HG03469 (cell line): Measurements from ENCODE around the gene UBXN4.
"Not testable (repeated sequence)": the region's sequence is repeated elsewhere in the genome, so short reads cannot be mapped to it uniquely, and the experiment has no call there.

ENCODE experiments used
- ATAC-seq: cut with Tn5 transposase; IDR thresholded peaks from one replicate; pipeline ENCODE4 v1.9.1; 2021; ENCODE audit warnings: mild to moderate bottlenecking, moderate library complexity, moderate number of reproducible peaks; ENCODE audit not compliant: unreplicated experiment

The UBXN4 gene

DNA sequence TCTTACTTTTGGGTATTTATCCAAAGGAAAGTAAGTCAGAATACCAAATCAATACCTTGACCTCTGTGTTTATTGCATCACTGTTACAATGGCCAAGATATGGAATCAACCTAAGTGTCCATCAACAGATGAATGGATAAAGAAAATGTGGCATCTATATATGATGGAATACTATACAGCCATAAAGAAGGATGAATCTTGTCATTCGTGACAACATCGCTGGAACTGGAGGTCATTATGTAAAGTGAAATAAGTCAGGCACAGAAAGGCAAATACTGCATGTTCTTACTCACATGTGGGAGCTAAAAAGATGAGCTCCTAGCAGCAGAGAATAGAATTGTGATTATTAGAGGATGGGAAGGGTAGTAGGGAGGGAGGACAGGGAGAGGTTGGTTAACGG, 60.7 kb downstream of the UBXN4 start:
- ATAC-seq: no peak

DNA sequence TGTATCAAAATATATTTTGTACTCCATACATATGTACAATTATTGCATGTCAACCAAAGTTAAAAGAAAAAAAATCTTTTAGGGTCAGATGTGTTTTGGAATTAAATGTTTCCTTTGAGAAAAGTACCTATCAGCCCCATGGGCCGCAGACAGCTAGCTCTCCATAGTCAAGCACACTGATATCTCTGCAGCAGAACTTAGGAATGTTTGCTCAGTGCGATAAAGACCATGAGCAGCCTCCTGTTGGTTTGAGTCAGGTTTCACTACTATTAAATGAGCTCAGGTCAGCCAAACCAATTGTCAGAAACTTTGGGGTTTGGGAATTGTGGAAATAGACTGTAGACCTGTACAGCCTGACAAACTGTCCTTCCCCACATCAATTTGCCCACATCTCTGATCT, 61.6 kb downstream of the UBXN4 start:
- ATAC-seq: no peak

- not testable (repeated sequence) for ATAC-seq
Measured at GRCh38 chr2:135807874-135808273, 66.2 kb downstream of the UBXN4 start.

DNA sequence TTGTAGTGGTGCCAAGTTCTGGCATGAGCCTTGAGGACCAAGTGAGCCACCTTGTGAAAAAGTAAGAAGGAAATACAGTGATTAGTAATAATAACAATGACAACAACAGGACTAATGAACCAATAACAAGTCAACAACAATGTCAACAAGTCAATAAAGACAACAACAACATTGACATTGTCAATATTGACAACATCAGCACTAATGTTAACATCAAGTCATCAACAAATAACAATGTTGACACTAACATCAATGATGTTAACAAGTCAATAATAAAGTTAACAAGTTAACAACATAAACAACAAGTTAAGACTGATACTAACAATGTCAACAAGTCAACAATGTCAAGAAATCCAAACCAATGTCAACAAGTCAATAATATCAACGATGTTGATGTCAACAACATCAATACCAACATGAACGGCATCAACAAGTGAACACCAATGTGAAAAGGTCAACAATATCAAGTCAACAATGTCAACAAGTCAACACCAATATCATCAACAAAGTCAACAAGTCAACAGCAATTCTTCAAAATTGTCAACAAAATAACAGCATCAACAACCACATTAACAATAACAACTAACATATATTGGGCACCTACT, 71.4 kb downstream of the UBXN4 start:
- no peak for ATAC-seq

- ATAC-seq: no peak
Measured at GRCh38 chr2:135815269-135815668, 73.6 kb downstream of the UBXN4 start.

DNA sequence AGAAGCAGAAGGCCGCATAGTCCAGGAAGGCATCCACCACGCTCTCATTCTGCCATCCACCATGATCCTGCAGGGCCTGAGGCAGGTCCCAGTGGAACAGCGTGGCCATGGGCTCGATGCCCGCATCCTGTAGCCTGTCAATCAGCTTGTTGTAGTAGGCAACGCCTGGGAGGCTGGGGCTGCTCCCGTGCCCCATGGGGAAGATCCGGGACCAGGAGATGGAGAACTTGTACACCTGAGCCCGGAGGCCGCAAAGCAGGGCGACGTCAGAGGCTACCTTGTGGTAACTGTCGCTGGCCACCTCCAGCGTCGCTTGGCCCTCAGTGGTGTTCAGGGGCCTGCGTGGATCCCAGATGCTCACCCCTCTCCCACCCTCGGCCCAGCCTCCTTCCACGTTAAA, 75.8 kb downstream of the UBXN4 start:
- ATAC-seq: no peak

DNA sequence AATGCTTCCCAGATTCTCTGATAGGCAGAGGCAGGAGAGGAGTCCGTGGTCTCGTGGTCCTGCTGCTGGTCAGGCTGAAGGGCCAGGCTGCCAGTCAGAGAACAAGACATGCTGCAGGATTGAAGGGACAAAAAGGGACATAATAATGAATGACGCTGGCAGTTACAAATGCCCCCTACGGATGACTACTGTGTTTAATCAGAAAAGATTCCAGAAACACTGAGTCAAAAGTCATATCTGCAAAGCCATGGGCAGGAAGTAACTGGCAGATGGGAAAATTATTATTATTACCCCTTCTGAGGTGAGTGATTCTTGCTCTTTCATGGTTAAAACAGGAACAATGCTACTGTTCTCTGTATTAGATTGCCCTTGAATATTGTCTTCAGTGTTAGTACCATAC, 76.3 kb downstream of the UBXN4 start:
- no peak for ATAC-seq

GRCh38 chr2:135818937-135819610, 77.4 kb downstream of the UBXN4 start:
- no peak for ATAC-seq

DNA sequence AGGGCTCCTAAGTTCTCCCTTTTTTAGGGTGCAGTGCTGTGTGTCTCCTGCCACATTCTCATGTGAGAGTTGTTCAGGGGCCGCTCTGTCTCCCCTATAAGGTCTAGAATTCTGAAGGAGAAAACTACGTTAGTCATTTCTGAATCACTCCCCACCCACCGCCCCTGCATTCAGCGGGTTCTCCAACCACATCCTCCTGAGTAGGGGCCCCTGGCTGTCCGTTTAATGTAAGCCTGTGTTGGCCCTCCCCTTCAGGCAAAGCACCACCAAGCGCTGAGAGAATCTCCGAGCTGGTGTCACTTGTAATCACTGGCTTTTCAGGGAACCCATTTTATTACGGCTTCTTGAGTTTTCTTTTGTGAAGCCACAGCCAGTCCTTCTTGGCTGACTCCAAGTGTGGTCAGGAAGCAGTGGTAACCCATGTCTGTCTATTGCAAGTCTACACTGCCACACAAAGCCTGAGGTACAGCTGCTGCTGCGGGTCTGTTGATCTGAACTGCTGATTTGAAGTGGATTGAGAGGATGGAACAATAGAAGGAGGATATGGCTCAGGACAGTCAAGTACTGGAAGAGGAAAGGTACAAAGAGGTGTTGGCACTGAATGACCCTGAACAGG, 78.5 kb downstream of the UBXN4 start:
- ATAC-seq: peak; percentile 91

GRCh38 chr2:135821190-135821589, 79.5 kb downstream of the UBXN4 start:
- no peak for ATAC-seq

- no peak for ATAC-seq
Measured at GRCh38 chr2:135822855-135823254, 81.2 kb downstream of the UBXN4 start.

DNA sequence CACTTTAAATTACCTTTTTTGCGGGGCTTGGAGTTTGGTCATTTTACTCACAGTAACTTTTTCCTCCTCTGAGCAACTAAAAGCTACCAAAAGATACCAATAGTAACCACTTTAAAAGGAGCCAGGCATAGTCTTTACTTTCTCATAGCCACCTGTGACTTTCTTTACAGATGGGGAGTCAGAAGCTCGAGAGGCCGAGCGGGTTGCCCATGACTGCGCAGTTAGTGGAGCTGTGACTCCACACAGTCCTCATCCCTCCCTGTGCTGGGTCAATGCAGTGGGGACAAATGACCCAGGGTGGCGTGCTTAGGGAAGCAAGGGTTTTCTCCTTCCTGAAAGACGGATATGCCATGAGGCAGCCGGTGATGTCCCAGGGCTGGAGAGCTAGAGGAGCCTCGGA, 83.5 kb downstream of the UBXN4 start:
- ATAC-seq: no peak

GRCh38 chr2:135825550-135826176, 84.0 kb downstream of the UBXN4 start:
- ATAC-seq: no peak

- ATAC-seq: no peak
Measured at GRCh38 chr2:135826544-135826943, 84.9 kb downstream of the UBXN4 start.

DNA sequence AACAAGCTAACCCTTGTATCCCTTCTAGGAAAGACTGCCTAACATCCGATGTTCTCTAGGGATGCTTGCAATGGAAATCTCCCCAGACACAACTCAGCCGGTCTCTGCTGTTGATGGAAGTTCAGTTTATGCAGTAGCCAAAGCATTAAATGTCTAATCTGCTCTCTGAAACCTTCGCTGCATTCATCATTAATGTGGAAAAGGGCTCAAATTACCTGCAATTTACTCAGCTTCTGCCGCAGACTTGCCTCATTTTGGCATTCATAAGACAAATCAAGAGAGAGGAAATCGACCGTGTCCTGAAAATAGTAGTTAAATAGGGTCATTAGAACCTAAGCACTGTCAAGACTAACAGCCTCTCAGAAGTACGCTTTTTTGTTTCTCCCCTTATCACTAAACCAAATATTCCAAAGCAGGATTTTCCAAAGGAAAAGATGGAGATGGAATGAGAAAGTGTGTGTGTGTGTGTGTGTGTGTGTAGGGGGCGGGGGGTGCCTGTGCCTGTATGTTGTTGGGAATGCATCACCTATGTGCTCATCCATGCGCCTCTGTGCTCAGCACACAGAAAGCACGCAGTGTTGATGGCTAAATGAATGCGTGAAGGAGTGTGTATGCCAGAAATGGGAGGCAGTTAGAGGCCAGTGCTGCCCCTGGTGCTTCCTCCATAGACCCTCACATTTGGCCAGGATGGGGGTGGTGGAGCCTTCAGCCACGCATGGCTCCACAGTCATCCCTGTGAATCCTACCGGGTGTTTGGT, 87.9 kb downstream of the UBXN4 start:
- no peak for ATAC-seq

DNA sequence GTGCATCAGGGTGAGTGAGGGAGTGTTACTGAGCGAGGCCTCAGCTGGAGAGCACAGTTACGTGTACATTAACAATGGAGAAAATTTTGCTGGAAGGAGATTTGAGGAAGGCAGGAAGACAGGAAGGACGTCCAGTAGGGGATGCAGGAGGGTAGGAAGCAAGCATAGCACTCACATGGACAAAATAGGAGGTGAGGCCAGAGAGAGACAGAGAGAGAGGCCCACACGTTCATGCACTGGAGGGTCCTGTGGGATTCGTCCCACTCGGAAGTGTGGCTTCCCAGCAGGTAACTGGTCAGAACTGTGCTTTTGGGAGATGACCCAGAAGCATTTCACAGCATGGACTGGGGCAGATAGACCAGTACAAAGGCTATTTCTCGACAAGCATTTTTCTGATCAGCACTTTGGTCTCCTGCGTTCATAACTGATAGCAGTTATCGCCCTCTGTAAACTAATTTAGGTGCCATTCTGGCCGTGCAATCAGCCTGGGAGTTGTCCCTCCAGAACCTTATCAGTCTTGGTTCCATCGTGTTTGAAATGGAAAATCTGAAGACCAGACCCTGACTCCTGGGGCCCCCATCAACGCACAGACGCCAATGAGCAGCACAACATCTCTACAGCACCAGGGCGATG, 89.6 kb downstream of the UBXN4 start:
- ATAC-seq: no peak

DNA sequence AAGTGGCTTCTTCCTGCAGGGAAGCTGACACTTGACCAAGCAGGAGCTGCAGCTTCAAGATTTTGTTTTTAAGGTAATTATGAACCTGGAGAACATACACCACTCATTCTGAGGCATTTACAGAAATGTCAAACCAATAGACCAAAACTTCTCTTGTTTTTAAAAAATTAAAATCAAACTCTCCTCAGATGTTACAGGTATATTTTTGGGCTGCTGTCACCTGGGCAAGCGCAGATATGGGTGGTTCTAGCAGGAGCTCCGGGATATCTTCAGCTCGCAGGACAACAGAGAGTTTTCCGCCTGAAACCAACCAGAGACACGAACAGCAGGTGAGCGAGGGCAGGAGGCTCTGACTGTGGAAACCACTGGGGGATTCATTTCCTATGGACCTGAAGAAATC, 91.2 kb downstream of the UBXN4 start:
- no peak for ATAC-seq
